D341Med (cell line): ENCODE results near the gene ABCG2.

ENCODE experiments used
- DNase-seq: peaks from one replicate; pipeline ENCODE4 v3.0.0; 2012; ENCODE audit warnings: low spot score

ABCG2 gene

DNA sequence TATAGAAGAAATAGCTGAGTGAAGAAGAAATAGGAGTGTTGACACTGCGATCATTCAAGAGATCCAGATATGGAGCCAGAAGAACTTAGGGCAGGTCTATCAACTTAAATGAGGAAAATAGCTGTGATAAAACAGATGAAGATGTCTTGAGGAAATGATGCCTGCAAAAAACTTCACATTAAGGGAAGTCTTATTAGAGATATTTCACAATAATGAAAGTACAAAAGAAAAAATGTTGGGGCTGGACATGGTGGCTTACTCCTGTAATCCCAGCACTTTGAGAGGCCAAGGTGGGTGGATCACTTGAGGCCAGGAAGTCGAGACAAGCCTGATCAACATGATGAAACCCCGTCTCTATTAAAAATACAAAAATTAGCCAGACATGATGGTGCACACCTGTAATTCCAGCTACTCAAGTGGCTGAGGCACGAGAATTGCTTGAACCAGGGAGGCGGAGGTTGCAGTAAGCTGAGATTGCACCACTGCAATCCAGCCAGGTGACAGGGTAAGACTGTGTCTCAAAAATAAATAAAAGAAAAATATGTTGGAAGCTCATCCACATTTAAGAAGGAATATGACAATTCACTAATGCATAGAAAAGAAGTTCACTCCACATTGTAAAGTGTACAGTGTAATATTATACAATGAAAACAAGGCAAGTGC is 94.7 kb downstream of the ABCG2 start:
- DNase-seq = no peak

DNA sequence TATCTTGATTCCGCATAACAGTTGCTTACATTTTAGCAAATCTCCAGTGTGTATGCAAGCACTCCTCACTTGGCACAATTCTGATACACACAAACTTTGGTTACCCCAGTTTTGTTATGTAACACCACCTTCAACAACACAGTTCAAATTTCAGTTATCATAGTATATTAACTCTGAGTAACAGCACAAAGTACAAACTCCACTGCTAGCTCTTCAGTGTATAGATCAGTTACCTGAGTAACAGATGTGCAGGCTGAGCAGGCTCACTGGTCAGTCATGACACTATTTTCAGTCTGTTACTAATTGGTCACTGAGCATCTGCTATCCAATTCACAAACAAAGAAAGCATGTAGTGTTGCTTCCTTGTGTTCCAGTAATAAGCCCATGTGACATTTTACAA is 95.6 kb downstream of the ABCG2 start:
- no peak for DNase-seq

DNA sequence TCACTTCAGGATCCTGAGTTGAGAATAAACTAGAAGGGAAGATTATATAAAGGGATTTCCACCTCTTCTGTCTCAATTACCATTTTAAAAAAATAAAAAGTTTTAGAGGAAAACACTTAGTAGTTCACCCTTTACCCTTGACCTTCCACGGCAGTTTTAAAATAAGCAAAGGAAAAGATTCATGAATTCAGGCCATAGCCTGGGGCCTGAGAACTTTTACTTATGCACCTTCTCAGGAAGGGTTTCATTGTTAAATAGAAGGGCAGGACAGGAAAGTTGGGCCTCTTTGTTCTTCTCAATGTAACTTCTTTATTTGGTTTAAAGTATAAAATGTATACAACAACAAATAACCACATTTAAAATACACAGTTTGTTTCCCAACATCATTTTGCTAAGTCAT is 96.1 kb downstream of the ABCG2 start:
- DNase-seq = no peak

DNA sequence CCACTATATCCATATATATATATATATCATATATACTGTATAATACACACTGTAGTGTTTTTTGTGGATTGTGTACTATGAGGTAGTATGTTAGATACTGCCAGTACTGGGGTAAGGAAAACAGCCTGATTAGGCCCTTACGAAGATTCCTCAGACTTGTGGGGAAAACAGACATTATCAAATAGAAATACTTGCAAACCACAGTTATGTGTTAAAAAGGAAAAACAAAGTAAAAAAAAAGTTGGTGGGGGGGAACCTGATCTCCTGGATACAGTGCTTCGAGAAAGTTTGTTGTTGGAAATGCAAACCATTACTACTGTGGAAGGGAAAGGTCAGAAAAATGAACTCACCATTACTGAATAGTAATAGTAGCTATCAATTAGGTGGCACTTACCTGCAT is 98.0 kb downstream of the ABCG2 start:
- no peak for DNase-seq

DNA sequence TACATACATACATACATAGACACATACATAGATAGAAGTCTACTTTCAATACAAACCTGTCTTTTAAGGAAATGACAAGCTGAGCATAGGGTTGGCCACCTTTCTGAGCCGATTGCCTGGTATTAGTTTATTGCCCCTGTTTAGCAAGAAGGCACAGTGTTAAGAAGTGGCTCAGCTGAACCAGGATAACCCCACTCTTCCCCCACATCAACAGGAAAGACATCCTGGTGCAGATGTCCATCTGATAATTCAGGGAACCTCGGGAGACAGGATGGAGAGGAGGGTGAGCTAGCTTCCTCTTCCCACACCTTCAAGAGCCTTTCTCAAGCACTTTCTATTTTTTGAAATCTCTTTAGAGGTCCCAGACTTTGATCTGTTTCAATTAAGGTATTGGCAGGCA is 98.7 kb downstream of the ABCG2 start:
- no peak for DNase-seq

DNA sequence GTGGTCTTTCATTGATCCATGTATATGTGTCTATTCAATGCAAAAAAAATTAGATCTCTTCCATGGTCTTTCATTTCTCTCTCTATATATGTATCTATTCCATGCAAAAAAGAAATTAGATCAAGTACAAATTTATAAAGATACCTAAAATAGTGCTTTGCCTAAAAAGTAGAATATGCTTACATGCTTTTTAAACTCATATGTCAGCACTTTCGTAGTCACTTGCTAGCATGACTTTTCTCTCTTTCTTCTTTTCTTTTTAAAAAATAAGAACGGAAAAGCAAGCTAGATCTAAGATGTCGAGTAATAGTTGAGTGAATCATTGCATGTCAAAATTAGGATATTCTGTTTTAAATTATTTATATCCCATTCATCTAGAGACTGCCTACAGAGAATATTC is 100.1 kb downstream of the ABCG2 start:
- no peak for DNase-seq

DNA sequence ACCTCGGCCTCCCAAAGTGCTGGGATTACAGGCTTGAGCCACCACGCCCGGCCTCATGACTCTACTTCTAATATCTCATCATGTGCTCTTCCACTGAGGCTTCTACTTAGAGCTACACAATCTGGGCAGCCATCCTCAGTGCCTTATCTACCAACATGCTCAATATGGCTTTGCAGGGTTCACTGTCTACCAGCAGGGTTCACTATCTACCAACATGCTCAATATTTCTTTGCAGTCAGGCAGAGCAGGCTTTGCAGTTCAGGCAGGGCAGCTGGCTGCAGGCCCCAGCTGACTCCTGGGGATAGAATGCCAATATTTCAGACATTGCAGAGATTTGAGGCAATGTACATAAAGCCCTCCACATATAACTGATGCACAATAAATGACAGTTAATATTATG is 103.5 kb downstream of the ABCG2 start:
- DNase-seq = peak; percentile 70

DNA sequence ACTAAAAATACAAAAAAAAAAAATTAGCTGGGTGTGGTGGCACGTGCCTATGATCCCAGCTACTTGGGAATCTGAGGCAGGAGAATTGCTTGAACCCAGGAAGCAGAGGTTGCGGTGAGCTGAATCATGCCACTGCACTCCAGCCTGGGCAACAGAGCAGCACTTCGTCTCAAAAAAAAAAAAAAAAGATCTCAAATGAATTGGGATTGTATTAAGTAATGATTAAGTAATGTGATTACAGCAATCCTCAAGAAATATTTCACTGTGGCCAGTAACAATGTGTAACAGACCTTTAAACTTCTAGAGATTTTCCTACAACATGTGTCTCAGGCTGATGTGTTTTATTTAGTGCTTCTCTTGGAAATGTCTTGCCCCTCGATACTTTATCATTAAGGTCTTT is 104.2 kb downstream of the ABCG2 start:
- no peak for DNase-seq

DNA sequence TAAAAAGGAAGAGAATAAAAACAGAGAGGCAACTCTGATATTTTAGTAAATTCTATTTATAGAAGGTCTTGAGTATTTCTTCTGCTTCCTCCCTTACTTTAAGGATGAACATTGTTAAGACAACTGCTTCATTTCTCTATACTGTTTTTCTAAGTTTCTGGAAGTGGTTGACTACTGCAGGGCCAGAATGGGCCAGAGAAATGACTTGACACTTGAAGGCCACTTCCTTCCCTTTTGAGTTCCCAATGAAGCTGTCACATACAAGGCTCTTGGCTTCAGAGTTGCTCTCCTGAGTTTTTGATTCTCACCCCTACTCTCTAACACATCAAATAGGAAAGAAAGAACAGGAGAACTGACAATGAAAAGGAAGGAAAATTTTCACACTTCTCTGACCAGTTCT is 113.4 kb downstream of the ABCG2 start:
- no peak for DNase-seq

DNA sequence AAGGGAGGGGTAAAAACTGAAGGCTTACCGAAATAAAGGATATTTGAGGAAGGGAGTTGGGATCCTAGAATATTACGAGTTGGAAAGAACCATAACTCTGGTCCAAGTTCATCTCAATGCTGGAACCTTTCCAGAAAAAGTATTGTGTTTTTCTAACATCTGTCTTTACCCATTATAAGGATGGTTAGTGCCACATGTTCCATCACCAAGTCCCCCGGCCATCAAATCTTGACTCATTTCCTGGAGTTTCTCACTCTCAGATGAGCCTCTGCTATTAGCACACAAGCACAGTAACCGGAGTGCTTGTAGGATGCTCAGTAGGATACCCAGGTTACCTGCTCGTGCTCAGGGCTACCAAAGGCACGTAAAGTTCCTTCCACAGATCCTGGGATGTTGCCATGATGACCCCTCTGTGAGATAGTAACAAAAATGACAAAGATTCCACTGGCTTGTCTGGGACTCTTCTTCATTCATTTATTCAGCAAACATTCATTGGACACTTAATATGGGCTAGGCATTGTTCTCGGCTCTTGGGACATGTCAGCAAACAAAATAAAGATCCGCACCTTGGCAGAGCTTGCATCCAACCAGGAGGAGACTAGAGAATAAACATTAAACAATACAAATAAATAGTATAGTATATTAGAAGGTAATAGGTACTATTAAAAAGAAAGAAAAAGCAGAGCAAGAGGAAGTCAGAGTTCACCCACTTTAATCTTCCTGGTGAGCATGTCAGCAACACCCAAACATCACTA is 114.7 kb downstream of the ABCG2 start:
- no peak for DNase-seq

DNA sequence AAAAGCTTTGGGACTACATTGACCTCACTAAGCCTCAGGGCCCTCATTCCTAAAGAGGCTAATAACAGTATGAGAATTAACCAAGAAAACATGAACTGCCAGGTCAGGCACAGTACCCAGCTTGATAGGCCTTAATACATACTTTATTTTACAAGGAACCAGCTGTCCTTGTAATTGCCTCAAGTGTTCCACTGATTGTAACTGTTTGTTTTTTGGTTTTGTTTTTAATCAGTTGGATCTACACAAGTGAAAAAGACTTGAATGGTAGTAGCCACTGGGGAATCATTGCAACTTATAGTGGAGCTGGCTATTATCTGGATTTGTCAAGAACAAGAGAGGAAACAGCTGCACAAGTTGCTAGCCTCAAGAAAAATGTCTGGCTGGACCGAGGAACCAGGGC is 115.4 kb downstream of the ABCG2 start:
- DNase-seq = no peak

DNA sequence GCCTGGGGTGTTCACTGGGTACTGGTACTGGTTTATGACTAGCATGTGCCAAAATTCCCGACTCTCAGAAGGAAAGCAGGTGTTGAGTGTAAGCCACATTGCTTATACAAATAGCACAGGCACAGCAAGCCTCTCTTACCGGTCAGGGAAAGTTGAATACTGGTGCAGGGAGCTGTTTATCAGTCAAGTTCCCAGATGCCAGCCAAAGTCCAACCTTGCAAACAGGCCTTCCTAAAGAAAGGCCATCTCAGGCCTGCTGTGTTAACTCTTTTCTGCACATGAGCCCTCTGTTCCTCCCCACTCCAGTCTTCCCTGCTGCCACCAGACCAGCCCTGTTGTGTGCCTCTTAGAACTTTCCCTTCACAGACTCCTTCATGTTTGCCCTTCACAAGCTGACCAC is 116.8 kb downstream of the ABCG2 start:
- no peak for DNase-seq

DNA sequence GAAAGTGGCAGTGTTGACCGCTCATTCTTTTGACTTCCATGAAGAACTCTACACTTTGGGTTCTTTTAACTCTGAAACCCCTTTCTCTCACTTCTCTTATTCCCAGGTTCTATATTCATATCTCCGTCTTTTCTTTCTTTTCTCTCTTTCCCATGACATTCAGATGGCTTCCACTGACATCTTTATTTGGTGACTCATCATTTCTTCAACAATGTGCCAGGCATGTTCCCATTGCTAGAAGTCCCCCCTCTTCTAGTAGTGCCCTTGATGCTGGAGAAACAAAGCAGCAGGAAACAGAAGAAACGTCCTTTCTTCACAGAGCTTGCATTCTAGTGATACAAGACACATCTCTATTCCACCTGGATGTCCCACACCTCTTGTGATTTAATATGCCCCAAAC is 117.7 kb downstream of the ABCG2 start:
- DNase-seq = no peak
